Loucy (cell line): ENCODE data around the gene HNRNPF.

Experiments used
- H2AFZ ChIP-seq: fragments of 200-600 bp; sonication (generic); 2 replicates; pipeline ENCODE4 v1.6.0; 2016; ENCODE audit warnings: antibody characterized with exemption, mild to moderate bottlenecking, low read length, moderate library complexity
- H3F3A ChIP-seq: fragments of 200-600 bp; 2 replicates; pipeline ENCODE4 v1.6.0; 2016; ENCODE audit warnings: antibody characterized with exemption, low read depth, mild to moderate bottlenecking
- H3K27me3 ChIP-seq: fragments of 200-600 bp; sonication (generic); 2 replicates; pipeline ENCODE4 v1.6.1; 2014; ENCODE audit warnings: low read length, mild to moderate bottlenecking; ENCODE audit not compliant: insufficient read depth, poor library complexity, severe bottlenecking
- H3K36me3 ChIP-seq: fragments of 200-600 bp; sonication (generic); 2 replicates; pipeline ENCODE4 v1.6.1; 2016; ENCODE audit warnings: low read length; ENCODE audit not compliant: insufficient read depth
- H3K4me1 ChIP-seq: fragments of 200-600 bp; sonication (generic); 2 replicates; pipeline ENCODE4 v1.5.1; 2014; ENCODE audit warnings: low read length, mild to moderate bottlenecking; ENCODE audit not compliant: insufficient read depth, poor library complexity, severe bottlenecking
- H3K4me2 ChIP-seq: fragments of 200-600 bp; sonication (generic); 2 replicates; pipeline ENCODE4 v1.6.0; 2014; ENCODE audit warnings: antibody characterized with exemption, low read length, low read depth, mild to moderate bottlenecking; ENCODE audit not compliant: poor library complexity, severe bottlenecking
- H3K4me3 ChIP-seq: fragments of 200-600 bp; sonication (generic); 2 replicates; pipeline ENCODE4 v1.5.1; 2014; ENCODE audit warnings: low read length, mild to moderate bottlenecking, mixed read lengths; ENCODE audit not compliant: poor library complexity, severe bottlenecking
- H3K79me2 ChIP-seq: fragments of 200-600 bp; sonication (generic); 2 replicates; pipeline ENCODE4 v1.6.1; 2014; ENCODE audit warnings: low read length; ENCODE audit not compliant: insufficient read depth
- H3K9ac ChIP-seq: fragments of 200-600 bp; sonication (generic); 2 replicates; pipeline ENCODE4 v1.6.0; 2014; ENCODE audit warnings: mild to moderate bottlenecking, low read depth, low read length, moderate library complexity; ENCODE audit not compliant: poor library complexity, severe bottlenecking
- H3K9me2 ChIP-seq: fragments of 200-600 bp; sonication (generic); replicated peaks from 2 replicates; pipeline ENCODE4 v1.6.1; 2016; ENCODE audit warnings: low read depth, low read length, mixed read lengths
- H3K9me3 ChIP-seq: fragments of 200-600 bp; sonication (generic); 2 replicates; pipeline ENCODE4 v1.6.1; 2014; ENCODE audit warnings: mild to moderate bottlenecking, antibody characterized with exemption, low read length, low read depth; ENCODE audit not compliant: insufficient read depth
- H4K20me1 ChIP-seq: fragments of 200-600 bp; sonication (generic); 2 replicates; pipeline ENCODE4 v1.6.0; 2014; ENCODE audit warnings: antibody characterized with exemption, low read length, mild to moderate bottlenecking; ENCODE audit not compliant: insufficient read depth, poor library complexity, severe bottlenecking
- EZH2phosphoT487 ChIP-seq: fragments of 200-600 bp; IDR thresholded peaks from 2 replicates; pipeline ENCODE4 v1.6.1; 2018; ENCODE audit warnings: antibody characterized with exemption, mild to moderate bottlenecking, moderate library complexity, borderline replicate concordance
- TF ChIP-seq, protein P1 (sequence below): fragments of 200-600 bp; sonication (generic); conservative IDR thresholded peaks from 2 replicates; pipeline ENCODE4 v1.5.1; 2014; ENCODE audit warnings: mild to moderate bottlenecking, antibody characterized with exemption, low read length

Gene HNRNPF

DNA sequence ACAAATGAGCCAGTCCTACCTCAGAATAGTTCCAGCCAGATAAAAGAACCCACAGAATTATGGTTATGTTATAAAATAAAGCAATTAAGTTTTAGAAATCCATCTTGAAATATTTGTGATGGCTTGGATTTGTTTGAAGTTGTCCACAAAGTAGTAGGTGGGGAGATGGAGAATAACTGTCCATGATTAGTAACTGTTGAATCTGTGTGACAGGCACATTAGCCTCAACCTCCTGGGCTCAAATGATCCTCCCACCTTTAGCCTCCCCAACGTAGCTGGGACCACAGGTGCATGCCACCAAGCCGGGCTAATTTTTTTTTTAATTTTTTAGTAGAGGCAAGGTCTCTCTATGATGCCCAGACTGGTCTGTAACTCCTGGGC, 10.1 kb downstream of the HNRNPF start:
- peaks cover 84% of the 10 kb centered on the region for H3K4me1 ChIP-seq
- peaks cover 91% of the 10 kb centered on the region for H4K20me1 ChIP-seq
- peak overlapping the region; percentile 91 for H3K4me2 ChIP-seq
- no peaks in the 10 kb centered on the region for H3K9me3 ChIP-seq
- peaks cover 37% of the 10 kb centered on the region for H3K36me3 ChIP-seq
- H3K79me2 ChIP-seq, result peaks cover 98% of the 10 kb centered on the region
- no peaks in the 10 kb centered on the region for H3K27me3 ChIP-seq
- H3K4me3 ChIP-seq, result peak overlapping the region; percentile 89
- no peak for TF ChIP-seq EZH2phosphoT487
- TF ChIP-seq, protein P1, sequence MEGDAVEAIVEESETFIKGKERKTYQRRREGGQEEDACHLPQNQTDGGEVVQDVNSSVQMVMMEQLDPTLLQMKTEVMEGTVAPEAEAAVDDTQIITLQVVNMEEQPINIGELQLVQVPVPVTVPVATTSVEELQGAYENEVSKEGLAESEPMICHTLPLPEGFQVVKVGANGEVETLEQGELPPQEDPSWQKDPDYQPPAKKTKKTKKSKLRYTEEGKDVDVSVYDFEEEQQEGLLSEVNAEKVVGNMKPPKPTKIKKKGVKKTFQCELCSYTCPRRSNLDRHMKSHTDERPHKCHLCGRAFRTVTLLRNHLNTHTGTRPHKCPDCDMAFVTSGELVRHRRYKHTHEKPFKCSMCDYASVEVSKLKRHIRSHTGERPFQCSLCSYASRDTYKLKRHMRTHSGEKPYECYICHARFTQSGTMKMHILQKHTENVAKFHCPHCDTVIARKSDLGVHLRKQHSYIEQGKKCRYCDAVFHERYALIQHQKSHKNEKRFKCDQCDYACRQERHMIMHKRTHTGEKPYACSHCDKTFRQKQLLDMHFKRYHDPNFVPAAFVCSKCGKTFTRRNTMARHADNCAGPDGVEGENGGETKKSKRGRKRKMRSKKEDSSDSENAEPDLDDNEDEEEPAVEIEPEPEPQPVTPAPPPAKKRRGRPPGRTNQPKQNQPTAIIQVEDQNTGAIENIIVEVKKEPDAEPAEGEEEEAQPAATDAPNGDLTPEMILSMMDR, result no peak
- H2AFZ ChIP-seq, result no peak overlapping the region
- no peaks in the 10 kb centered on the region for H3K9me2 ChIP-seq
- 0 out of 2 replicates have a peak, but pooled peaks cover 3% of the 10 kb centered on the region for H3F3A ChIP-seq
- H3K9ac ChIP-seq, result peak overlapping the region; percentile 97

DNA sequence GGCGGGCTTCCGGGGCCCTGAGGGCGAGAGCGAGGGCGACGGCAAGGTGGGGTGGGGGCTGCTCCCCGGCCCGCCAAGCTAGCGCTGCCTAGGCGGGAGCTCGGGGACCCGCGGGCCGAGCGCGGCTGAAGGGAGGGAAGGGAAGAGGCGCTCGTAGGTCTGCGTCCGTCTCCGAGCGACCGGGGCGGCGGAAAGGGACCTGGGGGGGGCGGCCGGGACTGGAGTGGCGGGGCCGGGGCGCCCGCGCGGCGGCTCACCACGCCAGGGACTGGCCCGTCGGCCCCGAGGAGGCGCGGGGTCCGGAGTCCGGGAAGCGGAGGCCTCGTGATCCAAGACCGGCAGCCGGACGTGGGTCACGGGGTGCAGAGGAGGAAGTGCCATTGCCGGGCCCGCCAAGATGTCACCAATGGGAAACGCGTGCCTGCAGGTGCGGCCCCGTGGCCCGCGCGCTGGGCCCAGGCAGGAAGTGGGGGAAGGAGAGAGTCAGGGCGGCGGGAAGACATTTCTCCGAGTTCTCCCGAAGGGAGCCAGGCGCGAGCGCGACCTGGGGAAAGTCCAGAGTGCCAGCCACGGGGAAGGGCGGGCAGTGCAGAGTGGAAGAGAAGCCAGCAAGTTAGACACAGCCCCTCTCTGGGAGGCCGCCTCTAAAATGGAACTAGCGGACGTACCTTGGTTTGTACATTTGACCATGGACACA, 11.9 kb downstream of the HNRNPF start:
- Histone ChIP-seq H3K4me2 (peak overlapping the region; percentile 91), H2AFZ (no peak overlapping the region), H4K20me1 (peaks cover 91% of the 10 kb centered on the region), H3K27me3 (no peaks in the 10 kb centered on the region), H3F3A (0 out of 2 replicates have a peak, but pooled peaks cover 3% of the 10 kb centered on the region), H3K4me3 (peak overlapping the region; percentile 89), H3K4me1 (peaks cover 73% of the 10 kb centered on the region), H3K9ac (peak overlapping the region; percentile 97), H3K9me2 (no peaks in the 10 kb centered on the region), H3K36me3 (peaks cover 47% of the 10 kb centered on the region), H3K9me3 (no peaks in the 10 kb centered on the region), H3K79me2 (peaks cover 98% of the 10 kb centered on the region)
- TF ChIP-seq, protein P1, result no peak
- no peak for TF ChIP-seq EZH2phosphoT487

DNA sequence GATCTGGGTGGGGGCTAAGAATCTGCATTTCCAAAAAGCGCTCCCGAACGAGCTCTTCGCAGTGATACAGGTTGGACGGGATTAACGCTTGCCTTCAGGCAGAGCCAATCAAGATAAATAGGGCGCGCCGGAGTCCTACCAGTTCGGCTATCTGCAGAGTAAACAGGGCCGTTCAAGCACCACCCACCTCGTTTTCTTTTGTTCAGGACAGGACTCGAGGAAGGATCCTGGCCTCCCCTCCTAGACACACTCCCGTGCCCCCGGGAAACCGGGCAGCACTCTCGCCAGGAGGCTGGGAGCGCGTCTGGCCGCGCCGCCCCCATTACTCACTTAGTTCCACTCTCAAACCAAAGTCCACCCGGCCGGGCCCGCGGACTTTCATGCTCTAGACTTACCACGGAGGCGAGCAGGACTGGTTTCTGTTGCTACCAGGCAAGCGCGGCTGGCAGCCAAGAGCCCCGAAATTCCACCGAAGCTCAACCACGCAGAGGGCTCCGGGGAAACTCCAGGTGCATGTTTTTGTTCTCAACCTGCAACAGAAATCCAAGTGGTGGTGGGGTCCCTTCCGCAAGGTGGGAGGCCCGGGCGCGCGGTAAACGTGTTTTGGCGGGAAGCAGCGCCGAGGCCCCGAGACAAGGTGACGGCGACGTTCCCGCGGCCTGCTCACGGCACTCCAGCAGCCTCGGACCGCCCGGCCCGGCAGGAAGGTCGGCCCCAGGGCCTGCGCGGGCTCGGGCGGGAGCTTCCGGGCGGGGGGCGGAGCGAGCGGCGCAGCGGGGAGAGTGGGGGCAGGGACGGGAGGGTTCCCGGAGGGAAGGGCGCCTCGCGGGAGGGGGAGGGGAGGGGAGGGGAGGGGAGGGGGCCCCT, 12.7 kb downstream of the HNRNPF start:
- peaks cover 98% of the 10 kb centered on the region for H3K79me2 ChIP-seq

More for the DNA sequence above, 12.7 kb downstream of the HNRNPF start:
- Histone ChIP-seq H3K9ac (peak overlapping the region; percentile 97), H3K4me1 (peaks cover 65% of the 10 kb centered on the region), H3K27me3 (no peaks in the 10 kb centered on the region), H3K4me2 (peak overlapping the region; percentile 93), H3K36me3 (peaks cover 54% of the 10 kb centered on the region), H3K9me3 (no peaks in the 10 kb centered on the region), H3K9me2 (no peaks in the 10 kb centered on the region), H4K20me1 (peaks cover 91% of the 10 kb centered on the region), H3K4me3 (peak overlapping the region; percentile 89), H3F3A (0 out of 2 replicates have a peak, but pooled peaks cover 3% of the 10 kb centered on the region), H2AFZ (no peak overlapping the region)
- TF ChIP-seq, protein P1, result no peak
- no peak for TF ChIP-seq EZH2phosphoT487
